ENCODE measurements around the gene GIMAP8.

GIMAP8 gene

GRCh38 chr7:150403376-150404171 is 46.9 kb upstream of the GIMAP8 start:
- Mint-ChIP-seq H3K27ac (no peak overlapping the region), H3K27me3 (ENCODE audit: low read depth, poor library complexity) (peaks cover 13% of the 10 kb centered on the region), H3K36me3 (ENCODE audit: low read depth) (peaks cover 11% of the 10 kb centered on the region), H3K9me3 (no peaks in the 10 kb centered on the region), H3K4me1 (peaks cover 86% of the 10 kb centered on the region), H3K4me3 (peak overlapping the region; percentile 82)
- no peak for DNase-seq
- no peak for TF ChIP-seq CTCF (IDR thresholded peaks at IDR 0.05)

DNA sequence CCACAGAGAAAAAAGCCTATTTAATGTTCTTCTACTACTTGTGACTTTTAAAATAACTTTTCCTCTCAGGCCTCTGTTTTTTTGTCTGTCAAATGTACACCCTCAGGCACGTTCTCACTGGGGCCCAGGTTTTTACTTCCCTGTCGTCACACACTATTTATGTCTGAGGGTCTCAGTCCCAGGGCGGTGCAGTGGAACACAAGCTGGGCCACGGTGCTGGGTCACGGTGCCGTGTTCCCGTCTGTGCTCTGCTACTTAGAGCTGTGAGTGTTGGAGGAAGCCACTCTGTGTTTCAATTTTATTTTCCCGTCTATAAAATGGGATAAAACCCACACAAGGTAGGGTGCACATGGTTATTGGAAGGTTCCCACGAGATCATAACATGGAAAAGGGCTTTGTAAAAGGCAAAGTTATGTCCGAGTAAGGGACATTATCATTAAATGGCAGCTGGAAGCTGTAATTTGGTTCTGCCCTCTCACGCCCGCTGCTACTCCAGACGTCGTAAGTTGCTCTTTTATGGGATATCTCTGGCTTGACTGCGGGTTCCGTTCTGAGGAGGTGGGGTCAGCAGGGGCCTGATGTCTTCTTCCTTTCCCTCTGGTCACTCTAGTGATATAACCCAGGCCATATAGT is 46.1 kb upstream of the GIMAP8 start:
- H3K4me1 Mint-ChIP-seq = peaks cover 86% of the 10 kb centered on the region
- H3K27me3 Mint-ChIP-seq (ENCODE audit: low read depth, poor library complexity) = peaks cover 17% of the 10 kb centered on the region
- H3K36me3 Mint-ChIP-seq (ENCODE audit: low read depth) = peaks cover 14% of the 10 kb centered on the region
- no peak for DNase-seq
- H3K9me3 Mint-ChIP-seq = no peaks in the 10 kb centered on the region
- TF ChIP-seq CTCF (IDR thresholded peaks at IDR 0.05) = no peak
- no peak overlapping the region for H3K27ac Mint-ChIP-seq
- H3K4me3 Mint-ChIP-seq = peak overlapping the region; percentile 82

DNA sequence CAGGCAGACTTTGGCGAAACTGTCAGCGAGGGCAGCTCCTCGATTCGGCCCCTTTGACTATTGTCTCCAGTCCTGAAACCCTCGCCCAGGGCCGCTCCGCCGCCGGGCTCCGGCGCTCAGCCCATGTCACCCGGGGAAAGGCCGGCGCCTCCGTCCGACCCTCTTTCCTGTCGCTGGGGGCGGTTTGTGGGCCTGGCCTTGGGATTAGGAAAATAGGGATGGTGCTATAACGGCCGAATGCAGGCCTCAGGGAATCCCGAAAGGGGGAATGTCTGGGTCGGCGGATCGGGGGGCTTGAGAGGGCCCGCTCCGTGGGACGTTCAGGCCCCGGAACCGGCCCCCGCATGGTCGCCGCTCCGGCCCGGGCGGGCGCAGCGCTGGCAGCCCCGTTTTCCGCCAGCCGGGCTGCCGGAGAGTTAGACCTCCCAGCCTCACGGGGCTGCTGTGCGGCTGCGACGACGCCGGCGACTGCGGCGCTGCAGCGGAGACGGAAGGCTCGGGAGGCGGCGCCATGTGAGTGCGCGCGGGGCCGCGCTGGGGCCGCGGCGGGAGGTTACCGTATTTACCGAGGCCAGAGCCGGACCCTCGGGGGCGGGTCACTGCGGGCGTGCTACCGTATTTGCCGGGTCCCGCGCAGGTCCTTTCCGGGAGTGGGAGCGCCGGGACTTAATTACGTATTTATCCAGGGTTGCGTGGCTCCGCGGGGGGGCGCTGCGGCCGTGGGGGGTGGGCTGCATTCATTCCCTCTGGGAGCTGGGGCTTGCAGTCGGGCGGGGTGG is 45.4 kb upstream of the GIMAP8 start:
- peaks cover 14% of the 10 kb centered on the region for H3K36me3 Mint-ChIP-seq (ENCODE audit: low read depth)
- H3K4me3 Mint-ChIP-seq = peak overlapping the region; percentile 91
- no peak for TF ChIP-seq CTCF (IDR thresholded peaks at IDR 0.05)
- peaks cover 79% of the 10 kb centered on the region for H3K4me1 Mint-ChIP-seq
- peak; percentile 90 for DNase-seq
- peaks cover 17% of the 10 kb centered on the region for H3K27me3 Mint-ChIP-seq (ENCODE audit: low read depth, poor library complexity)
- H3K27ac Mint-ChIP-seq = no peak overlapping the region
- H3K9me3 Mint-ChIP-seq = no peaks in the 10 kb centered on the region

DNA sequence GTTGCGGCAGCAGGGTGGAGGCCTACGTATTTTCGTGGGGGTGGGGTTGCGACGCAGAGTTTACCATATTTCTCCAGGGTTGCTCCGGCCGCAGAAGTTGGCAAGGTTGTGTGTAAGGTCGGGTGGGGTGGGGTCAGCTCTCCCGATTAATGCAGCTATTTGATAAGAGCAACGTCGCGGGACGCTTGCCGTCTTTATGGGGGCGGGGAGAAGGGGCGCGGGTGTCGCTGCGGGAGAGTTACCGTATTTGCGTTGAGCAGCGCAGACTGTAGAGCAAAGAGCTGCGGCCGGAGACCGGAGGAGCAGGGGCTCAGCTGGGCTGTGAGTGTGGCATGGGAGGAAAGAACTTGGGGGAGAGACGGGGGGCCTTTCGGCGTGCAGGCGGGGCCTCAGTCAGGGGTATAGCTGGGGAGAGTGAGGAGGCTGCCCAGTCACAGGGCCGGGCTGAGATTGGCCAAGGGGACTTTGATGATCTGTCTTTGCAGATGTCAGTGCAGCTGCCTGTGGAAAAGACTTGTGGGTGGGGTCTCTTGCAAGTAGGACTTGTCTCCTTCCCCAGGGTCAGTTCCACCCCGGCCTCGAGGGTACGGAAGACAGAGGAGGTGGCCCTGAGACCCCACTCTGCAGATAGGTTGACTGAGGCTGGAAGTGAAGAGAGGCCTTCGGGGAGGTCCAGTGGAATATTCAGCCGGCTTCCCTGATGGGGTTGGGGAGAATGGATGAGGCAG is 44.7 kb upstream of the GIMAP8 start:
- no peak for TF ChIP-seq CTCF (IDR thresholded peaks at IDR 0.05)
- no peaks in the 10 kb centered on the region for H3K9me3 Mint-ChIP-seq
- peak; percentile 57 for DNase-seq
- H3K27ac Mint-ChIP-seq = peak overlapping the region; percentile 4
- H3K4me1 Mint-ChIP-seq = peaks cover 77% of the 10 kb centered on the region
- peaks cover 14% of the 10 kb centered on the region for H3K36me3 Mint-ChIP-seq (ENCODE audit: low read depth)
- H3K4me3 Mint-ChIP-seq = peak overlapping the region; percentile 91
- H3K27me3 Mint-ChIP-seq (ENCODE audit: low read depth, poor library complexity) = peaks cover 17% of the 10 kb centered on the region

DNA sequence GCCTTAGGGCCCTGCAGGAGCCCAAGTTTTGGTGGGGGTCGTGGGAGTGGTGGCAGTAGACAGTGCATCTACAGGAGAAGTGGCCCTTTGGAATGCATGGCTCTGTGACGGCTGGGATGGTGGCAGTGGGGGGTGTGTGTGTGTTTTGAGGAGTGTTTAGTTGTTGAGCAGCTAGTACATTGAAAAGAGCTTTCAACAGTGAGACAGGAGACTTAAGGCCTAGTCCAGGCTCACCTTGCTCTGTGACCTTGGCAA is 44.2 kb upstream of the GIMAP8 start:
- Mint-ChIP-seq H3K9me3 (no peaks in the 10 kb centered on the region), H3K27ac (no peak overlapping the region), H3K4me3 (peak overlapping the region; percentile 91), H3K4me1 (peaks cover 77% of the 10 kb centered on the region), H3K27me3 (ENCODE audit: low read depth, poor library complexity) (peaks cover 17% of the 10 kb centered on the region), H3K36me3 (ENCODE audit: low read depth) (peaks cover 14% of the 10 kb centered on the region)
- DNase-seq = no peak
- TF ChIP-seq CTCF (IDR thresholded peaks at IDR 0.05) = no peak
